Stimulated activated CD8-positive, alpha-beta memory T cell treated with anti-CD3 and anti-CD28 coated beads, Interleukin-7, amount 100 ng/mL, for 1 hour (primary cell): ENCODE measurements around the gene ADSS1.

Experiments
- DNase-seq, 2 donors: peaks; one replicate each; pipeline ENCODE4 v3.0.0-alpha.2; 2020; ENCODE audit warnings: low read depth in 2 of 2

The ADSS1 gene

DNA sequence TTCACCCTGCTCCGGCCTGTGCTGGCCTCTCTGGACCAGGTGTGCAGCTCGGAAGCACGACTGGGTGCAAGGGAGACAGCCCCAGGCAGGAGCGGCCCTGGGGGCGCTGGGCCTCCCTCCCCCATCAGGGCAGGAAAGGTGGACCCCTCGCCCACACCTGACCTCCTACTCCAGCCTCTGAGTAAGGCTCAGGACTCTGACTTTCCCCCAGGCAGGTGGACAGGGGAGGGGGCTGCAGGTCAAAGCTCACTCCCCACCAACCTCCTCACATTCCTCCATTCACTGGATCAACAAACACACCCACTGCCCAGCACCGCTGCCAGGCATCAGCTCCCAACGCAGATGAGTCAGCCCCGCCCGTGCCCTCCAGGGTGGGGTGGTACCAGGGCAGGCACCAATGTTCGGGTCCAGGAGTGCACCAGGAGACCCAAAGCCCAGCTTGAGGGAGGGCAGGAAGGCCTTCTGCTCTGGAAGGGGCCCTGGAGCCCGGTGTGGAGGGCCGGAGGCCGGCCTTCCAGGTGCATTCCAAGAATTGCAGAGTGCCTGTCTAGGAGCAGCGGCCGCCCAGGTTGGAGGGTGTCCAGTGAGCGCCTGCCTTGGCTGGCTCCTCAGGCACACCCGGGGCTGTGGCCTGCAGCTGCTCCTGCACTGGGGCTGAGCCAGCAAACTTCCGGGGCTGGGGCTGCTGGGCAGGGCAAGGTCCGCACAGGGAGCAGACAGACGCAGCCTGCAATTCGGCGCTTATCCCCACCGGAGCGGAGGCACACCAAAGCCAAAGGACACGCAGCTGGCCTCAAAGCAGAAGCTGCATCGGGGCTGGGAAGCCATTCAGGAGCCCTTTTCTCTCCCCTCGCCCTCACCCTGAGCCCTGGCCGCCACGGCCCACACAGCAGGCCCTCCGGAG is 36.2 kb upstream of the ADSS1 start:
- no peak for DNase-seq

DNA sequence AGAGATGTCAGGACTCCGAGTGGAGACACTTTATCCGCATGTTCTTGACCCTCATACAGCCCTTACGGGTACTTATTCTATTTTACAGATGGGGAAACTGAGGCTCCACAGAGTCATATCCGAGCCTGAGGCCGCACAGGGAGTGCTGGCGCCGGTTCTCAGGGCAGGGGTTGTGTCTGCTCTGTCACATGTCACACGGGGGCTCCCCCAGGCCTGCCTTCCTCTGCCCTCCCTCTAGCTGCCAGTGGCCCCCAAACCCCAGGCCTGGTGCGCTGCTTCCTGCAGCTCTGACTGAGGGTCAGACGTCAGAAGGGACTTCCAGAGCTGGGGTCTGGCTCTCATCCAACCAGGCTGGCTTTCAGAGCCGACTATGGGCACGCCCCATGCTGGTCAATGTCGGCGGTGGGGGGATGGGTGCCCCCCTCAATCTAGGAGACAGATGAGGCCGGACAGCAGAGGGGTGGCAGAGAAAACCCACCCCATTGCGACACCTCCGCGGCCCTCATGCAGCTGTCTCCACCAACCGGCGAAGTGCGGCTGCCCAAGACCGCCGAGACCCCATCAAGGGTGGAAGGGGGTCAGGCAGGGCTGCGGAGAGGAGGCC is 35.4 kb upstream of the ADSS1 start:
- no peak for DNase-seq

DNA sequence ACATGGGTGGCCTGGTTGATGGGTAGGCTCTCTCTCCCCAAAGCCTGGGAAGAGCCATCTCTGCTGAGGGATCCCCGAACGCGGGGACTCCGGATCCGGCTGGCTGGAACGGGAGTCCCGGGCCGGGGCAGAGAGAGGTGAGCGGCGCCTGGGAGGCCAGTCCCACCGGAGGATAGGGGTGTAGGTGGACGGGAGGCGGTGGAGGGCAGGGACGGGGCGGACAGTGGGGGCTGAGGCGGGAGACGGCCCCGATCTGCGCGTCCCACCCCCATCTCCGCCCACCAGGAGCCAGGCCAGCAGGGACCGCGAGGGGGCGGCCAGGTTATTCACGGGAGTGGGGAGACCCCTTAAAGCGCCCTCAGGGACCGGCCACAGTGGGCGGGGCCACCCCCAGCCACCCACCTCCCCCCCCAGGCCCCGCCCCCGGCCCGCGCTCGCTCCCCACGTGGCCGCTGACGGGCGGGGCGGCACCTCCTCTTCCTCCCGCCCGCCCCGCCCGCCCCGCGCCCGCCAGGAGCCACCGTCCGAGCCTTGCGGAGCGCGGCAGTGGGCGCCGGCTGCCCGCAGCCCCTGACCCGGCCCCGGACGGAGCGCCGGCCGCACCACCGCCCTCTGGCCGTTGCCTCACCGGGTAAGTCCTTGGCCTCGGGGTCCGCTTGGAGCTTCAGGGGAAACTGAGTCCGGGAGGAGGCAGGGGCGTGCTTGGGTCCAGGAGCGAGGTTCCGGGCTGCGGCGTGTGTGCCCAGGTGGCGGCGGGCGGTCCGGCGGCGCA is 34.7 kb upstream of the ADSS1 start, which contains the start of gene INF2:
Gene INF2, plus strand, starts transcription at position 510 of the 772 bp plus-strand sequence. CDS start 11,748 bp downstream, outside the sequence.
- no peak for DNase-seq

DNA sequence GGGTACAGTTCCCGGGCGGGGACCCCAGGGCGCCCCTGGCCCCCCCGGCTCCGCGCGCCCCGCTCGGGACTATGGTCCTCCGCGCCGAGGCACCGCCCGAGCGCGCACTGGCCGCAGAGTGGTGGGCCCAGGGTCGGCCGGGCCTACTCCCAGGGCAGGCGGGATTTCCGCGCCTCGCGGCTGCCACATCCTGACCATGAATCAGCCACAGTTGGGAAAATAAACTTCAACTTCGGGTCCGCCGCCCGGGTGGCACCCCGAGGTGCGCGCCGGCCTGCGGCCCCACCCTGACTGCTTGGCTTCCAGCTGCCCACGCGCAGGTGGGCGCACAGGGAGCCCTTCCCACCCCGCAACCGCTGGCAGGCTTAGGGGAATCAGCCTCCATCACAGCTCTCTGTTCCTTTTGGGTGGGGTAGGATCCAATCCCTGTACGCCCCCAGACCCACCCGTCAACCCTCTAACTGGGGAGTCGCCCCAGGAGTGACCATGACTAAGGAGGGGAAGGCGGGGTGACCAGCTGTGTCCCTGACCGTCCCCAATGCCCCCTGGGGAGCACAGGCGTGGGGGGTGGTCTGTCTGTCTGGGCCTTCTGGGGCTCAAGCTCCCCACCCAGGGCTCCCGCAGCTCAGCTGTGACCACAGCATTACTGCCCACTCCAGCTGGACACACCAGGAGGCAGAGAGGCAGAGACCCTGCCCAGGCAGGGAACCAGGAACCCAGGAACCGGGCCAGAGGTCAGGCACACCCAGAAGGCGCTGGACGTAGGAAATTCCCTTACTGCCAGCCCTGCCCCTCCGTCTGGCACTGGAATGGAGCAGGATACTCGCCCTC is 33.9 kb upstream of the ADSS1 start:
- no peak for DNase-seq

DNA sequence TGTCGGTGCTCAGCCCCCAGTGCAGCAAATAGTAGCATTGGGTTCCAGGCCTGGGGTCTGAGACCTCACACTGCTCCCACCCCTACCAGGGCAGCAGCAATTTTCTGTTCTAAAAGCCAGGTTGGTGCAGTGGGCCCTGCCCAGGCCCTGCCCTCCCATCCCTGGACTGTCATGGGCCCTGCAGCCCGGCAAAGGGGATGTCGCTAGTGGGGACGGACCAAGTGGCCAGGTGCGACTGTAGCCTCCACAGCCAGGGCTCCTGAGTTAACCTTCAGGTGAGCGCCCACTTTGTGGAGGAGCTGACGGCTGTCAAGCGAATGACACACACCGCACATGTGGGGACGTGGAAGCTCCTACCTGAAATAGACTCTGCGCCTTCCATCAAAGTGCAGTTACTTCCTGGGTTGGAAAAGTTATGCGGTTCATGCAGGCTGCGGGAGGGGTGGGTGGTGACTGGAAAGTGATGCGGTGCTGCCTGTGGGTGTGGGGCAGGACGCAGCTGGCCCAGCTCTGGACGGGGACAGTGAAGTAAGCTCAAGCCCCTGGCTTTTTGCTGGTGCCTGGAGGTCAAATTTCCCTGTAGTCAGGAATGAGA is 33.1 kb upstream of the ADSS1 start:
- DNase-seq: no peak

DNA sequence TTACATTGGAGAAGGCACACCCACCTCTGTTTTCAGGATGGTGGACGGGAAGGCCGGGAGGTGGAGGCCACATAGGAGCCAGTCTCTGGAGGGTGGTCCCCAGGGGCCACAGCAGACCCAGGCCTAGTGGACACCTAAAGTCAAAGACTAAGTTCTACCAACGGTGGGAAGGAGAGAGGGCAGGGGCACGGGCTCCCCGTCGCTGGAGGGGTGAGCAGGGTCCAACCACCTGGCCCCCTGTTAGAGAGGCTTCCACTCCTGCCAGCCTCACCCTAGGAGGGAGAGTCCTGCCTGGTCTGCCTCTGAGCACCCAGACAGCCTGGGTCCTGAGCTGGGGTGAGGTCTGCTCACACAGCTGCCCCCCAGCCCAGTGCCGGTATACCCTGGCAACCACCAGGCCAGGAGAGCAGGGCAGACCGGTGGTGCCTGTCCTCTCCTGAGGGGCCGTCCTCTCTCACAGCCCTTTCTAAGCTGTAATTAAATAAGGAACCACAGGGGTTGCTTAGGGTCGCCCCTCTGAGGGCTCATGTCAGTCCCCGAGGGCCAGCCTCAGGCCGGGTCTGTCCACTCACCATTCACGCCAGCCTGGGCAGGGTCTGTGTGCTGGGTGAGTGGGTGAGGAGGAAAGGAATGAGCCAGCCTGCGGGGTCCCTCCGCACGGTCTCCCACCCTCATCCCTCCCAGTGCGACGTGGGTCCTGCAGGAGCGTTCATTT is 32.3 kb upstream of the ADSS1 start:
- DNase-seq: no peak

DNA sequence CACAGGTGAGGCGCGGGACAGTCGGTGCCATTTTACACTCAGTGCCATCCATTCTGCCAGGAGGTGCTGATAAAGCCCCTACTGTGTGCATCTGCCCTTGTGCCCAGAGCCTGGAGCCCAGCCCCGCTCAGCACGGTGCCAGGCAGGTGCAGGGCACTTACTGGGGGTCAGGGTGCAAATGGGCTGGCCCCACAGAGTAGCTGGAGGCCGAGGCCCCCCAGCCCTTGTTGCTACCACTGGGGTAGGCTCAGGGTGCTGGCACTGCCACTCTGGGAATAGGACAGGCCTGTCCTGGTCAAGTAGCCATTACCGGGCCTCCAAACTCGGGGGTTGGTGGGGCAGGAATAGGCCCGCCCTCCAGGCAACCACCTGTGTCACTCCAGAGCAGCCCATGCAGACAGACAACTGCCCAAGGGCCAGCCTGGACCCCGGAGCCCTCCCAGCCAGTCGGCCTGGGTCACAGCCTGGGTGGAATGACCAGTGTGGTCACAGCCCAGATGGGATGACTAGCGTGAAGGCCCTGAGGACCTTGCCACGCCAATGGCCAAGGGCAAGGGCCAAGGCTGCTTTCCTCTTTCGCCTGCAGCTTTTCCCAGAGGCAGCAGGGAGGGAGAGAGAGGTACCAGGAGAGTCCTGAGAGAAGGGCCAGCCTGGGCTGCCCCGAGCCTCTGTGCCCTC is 31.6 kb upstream of the ADSS1 start:
- DNase-seq: no peak

DNA sequence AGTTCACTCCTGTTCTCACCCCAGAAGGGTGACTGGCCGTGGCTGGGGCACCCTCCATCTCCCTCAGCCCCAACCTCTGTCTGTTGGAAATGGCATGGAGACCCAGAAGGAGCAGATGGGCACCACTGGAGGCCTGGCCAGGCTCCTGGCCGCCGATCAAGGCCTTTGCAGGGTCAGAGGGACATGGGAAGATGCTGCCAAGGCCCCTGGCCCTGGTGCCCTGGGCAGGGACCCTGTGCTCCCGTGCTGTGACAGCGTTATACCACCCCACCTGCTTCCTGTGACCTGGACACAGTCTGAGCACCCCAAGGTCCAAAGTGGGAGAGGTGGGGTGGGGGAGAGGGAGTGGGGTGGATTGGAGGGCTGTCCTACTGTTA is 31.1 kb upstream of the ADSS1 start:
- DNase-seq: no peak

DNA sequence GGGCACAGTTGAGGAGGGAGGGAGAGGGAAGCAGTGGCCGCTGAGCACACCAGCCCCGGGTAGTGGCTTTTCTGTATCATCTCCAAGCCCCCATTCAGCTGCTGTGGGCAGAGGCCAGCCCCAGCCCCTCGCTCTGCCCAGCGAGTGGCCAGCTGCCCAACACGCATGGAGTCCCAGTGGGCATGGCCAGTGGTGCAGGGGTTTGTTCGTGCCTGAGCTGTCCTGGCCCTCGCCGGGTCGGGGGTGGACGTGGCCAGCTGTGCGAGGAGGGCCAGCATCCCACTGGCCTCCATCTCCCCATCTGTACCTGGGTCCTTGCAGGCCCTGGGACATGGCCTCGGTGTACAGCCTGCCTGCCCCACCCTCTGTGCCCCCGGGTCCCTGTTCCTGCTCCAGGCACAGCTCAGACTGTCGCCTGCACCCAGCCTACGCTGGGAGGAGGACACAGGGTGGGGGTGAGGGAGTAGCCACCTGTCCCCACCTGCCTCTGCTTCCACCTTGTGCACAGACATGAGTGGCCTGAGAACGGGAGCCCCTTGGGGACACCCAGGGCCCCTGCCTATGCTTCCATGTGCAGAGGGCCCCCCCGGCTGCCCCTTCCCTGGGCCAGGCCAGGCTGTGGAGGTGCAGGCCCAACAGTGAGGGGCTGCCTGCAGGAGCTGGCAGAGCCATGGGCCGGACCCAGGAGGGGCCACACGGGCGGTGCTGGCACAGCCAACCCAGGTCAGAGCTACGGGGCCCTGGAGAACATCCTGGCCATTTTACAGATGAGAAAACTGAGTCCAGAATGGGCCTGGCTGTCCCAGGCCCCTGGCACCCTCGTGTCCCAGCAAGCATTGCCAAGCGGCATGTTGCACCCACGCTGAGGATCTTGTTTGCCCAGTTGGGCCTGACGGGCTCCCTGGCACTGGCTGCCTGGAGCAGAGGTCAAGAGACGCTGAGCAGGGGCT is 30.3 kb upstream of the ADSS1 start:
- DNase-seq: no peak

DNA sequence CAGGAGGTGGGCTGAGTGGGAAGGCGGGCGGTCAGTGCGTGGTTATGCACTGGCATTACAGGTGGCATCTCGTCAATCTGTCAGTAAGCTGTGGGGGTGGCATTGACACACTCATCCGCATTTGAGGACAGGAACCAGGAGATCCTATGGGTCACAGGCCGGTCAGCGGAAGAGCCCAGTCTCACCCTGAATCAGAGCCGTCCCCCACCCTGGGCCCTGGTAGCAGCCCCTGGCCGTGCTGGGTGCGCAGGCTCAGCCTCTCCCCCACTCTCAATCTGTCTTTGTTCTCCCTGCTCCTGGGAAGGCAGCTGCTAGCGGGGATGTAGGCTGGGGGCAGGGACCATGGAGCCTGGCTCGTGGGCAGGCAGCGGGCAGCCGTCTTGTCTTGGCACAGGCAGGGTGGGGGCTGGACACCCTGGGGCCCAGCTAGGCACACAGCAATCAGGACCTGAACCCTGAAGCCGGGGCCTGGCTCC is 29.5 kb upstream of the ADSS1 start:
- DNase-seq: no peak

DNA sequence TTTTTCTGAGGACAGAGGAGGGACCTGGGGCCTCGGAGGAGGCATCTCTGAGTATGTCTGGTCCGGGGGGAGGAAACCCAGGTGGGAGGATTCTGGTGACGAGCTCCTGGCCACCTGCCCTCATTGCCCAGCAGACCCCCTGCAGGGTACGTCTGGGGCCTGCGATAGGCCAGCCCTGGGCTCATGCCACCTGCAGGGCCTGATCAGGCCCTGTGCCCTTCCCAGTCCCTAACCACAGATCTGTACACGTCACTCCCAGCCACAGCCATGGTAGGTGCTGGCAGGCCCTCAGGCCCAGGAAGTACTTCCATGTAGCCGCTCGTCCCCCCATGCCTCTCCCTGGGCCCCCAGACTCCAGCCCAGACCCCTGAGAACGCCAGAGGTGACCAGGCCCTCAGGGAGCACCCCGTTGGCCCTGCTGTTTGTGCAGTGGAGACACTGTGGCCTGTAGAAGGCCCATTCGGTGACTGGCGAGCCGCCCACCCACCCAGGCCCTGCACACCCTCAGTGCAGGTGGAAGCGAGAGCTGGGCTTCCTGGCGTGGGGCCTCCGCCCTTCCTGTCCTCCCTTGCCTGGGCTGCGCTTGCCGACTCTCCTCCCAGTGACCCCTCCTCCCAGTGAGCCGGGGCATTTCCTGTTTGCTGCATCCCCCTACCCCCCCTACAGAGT is 28.9 kb upstream of the ADSS1 start:
- no peak for DNase-seq

DNA sequence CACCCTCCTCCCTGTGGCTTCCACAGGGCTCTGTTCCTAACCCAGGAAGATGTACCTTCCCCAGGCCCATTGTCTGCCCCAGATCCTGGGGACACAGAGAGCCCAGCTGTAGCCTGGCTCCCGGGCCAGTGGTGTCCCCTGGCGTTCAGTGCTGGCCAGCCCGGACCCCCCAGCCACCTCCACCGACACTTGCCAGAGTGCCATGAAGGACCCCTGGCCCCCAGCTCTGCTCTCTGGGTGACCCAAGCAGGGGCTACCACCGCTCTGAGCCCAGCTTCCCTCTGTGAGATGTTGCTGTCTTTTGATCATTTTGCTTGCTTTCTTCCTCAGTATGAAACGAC is 28.4 kb upstream of the ADSS1 start:
- DNase-seq: no peak

DNA sequence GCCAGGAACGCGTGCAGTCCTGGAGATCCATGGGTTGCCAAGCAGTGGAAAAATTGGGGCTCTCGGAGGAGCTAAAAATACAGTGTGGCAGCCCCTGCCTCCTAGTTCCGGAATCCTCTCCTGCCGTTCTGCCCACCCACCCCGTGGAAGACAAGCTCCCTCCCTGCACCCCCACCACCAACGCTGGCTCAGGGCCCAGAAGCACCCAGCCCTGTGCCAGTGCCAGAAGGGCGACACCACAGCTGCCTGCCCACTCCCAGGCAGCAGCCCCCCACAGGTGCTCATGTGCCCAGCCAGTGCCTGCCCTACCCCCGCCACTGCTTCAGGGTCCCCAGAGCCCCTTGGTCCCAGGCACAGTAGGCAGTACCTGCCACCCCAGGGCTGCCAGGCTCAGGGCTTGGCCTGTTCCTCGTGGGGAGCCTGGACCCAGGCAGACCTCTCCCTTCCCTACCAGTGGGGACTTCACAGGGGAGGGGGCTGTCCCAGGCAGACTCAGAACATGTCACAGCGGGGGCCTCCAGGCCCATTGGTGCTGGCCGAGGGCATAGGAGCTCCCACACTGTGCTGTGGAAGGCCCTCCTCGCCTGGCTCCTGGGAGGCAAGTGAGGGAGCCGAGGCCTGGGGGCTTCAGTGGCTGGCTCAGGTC is 27.2 kb upstream of the ADSS1 start:
- DNase-seq: no peak

DNA sequence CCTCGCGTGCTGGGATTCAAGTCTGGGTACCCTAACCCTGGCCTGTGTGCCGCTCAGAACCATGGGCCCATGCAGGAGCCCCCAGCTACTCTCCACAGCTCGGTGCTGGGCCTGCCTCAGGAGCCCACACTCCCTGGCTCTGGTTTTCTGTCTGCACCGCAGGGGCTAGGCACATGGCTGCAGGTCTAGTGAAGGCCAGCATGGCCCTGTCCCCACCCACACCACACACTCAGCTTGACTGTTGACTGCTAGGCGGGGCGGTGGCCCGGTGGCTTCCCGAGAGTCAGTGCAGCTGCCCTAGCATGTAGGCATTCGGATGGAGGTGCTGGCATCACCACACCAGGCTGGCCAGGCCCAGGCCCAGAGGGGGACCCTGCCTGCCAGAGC is 26.7 kb upstream of the ADSS1 start:
- DNase-seq: no peak

DNA sequence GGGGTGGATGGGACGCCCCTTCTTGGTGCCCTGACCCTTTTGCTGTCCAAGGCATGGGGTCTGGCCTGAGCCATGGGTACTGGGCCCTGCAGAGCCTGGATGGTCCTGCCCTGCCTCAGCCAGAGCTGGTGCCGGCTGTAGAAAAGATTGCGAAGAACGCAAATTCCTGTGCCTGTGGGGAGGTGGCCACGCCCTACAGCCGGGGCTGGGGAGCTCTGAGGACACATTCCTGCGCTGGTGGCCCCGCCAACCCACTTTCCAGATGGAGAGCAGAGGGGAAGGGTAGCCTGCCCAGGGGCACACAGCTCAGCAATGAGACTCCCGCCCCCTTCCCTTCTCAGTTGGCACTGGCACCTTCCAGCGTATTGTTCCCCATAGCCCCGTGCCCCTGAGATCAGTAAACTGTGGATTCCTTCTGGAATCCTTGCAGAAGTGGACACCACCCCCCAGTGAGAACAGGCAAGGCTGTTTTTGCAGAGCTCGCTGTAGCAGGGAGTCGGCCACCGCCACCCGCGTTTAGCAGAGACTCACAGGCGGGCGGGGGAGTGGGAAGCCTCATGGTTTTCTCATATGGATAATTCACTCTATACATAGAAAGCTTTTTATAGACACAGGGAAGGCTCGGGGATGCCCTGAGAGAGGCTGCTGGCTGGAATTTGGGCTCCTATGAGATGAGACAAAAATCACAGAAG is 26.0 kb upstream of the ADSS1 start:
- no peak for DNase-seq

DNA sequence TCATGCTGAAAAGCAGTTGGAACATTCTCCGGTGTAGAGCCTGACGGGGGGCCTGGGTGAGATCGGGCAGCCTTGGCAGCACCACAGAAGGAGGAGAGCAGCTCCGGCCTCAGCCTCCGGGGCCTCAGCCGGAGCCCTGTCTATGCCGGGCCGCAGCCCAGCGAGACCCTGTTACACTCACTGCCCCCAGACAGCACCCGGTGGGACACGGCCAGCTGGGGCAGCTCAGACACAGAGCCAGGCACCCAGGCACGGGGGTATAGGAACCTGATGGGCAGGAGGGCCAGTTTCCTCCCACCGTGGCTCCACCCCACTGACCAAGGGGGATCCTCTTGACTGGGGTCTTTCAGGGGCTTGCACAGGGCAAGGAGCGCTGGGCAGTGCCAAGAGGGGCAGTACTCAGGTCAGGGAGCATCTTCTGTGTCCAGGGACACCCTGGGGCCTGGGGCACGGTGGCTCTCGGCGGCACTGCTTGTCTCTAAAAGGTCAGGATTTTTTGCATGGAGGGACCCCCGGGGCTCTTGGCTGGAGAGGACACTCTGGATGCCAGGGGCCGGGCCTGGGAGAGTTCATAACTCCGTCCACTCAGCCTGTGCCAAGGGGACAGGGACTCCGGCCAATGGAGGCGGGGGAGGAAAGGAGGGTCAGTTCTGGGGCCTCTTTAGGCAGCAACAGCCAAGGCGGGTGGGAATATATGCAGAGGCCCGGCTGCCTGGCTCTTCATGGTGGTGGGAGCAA is 25.2 kb upstream of the ADSS1 start:
- DNase-seq: no peak

DNA sequence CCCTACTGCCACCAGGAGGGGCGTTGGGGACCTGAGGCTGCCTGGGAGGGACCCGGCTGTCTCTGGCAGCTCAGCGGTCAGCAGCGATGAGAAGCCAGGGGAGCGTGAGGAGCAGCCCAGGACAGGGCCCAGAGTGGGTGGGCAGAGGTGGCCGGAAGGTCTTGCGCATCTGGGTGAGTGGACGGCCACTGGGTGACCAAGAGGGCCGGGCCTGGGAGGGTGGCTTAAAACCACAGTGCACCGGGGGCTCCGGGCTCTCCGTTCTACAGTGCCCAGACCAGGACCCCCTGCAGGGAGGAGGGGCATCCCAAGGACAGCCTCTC is 24.6 kb upstream of the ADSS1 start:
- no peak for DNase-seq
